ENCODE measurements around the gene PRORP.

- TF ChIP-seq POLR2A (IDR thresholded peaks at IDR 0.05) (no peak), POLR2AphosphoS5 (IDR thresholded peaks at IDR 0.05; ENCODE audit: insufficient read depth in 1 of 2, low read depth in 1 of 2) (no peak)
- TF ChIP-seq, protein P1, sequence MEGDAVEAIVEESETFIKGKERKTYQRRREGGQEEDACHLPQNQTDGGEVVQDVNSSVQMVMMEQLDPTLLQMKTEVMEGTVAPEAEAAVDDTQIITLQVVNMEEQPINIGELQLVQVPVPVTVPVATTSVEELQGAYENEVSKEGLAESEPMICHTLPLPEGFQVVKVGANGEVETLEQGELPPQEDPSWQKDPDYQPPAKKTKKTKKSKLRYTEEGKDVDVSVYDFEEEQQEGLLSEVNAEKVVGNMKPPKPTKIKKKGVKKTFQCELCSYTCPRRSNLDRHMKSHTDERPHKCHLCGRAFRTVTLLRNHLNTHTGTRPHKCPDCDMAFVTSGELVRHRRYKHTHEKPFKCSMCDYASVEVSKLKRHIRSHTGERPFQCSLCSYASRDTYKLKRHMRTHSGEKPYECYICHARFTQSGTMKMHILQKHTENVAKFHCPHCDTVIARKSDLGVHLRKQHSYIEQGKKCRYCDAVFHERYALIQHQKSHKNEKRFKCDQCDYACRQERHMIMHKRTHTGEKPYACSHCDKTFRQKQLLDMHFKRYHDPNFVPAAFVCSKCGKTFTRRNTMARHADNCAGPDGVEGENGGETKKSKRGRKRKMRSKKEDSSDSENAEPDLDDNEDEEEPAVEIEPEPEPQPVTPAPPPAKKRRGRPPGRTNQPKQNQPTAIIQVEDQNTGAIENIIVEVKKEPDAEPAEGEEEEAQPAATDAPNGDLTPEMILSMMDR (IDR thresholded peaks at IDR 0.05), result no peak
Measured at GRCh38 chr14:35163384-35163783, 41.0 kb downstream of the PRORP start.
